ENCODE measurements around the gene KIF7. TPM values are rescaled to one million over a fixed set of nuclear protein-coding genes. Genes with fewer than 3 reads are reported as not detected.

KIF7 gene
- total and polyA plus RNA-seq, 8 donors: 1.7 to 13.9 (median 3.0) TPM; not detected in 1

GRCh38 chr15:89679212-89679611 lies 23.9 kb upstream of the KIF7 start, which contains the start of gene PLIN1:
Gene PLIN1 (minus strand): TSS chr15:89679367. CDS start chr15:89677489, 1,878 bp downstream.
- no peak for TF ChIP-seq POLR2AphosphoS5 (IDR thresholded peaks at IDR 0.05)
- no peak for TF ChIP-seq POLR2A (IDR thresholded peaks at IDR 0.05)
- no peak for TF ChIP-seq EP300 (IDR thresholded peaks at IDR 0.05)
- TF ChIP-seq CTCF (IDR thresholded peaks at IDR 0.05): no peak
- peaks cover 9 to 32% (median 30%) of the 10 kb centered on the region in 4 donors for H3K4me1 ChIP-seq
- H3K27ac ChIP-seq: peak within 1 kb of the TSS in 4 of 5 donors; percentile 63 to 85 (median 74)
- intact Hi-C loops (cut with DNase I; ENCODE audit: low total_unique reads): no loop called here
- no peaks in the 10 kb centered on the region for H3K27me3 ChIP-seq
- WGBS, 5 donors: 93 to 100% (median 94%) methylated on average over 2 of the region's 2 CpGs
- peaks cover 6 to 19% (median 14%) of the 10 kb centered on the region in 4 donors for H3K36me3 ChIP-seq
- DNase-seq: no peak
- H3K4me3 ChIP-seq: no peak within 1 kb of the TSS
- H3K9me3 ChIP-seq: no peaks in the 10 kb centered on the region

GRCh38 chr15:89677381-89677780 lies 22.1 kb upstream of the KIF7 start:
- no peak for DNase-seq
- WGBS, 5 donors: 93 to 100% (median 96%) methylated on average over 1 of the region's 1 CpG
- TF ChIP-seq POLR2AphosphoS5 (IDR thresholded peaks at IDR 0.05): no peak
- TF ChIP-seq POLR2A (IDR thresholded peaks at IDR 0.05): no peak
- TF ChIP-seq CTCF (IDR thresholded peaks at IDR 0.05): no peak
- TF ChIP-seq EP300 (IDR thresholded peaks at IDR 0.05): no peak

GRCh38 chr15:89675606-89676005 lies 20.3 kb upstream of the KIF7 start:
- no peaks in the 10 kb centered on the region for H3K9me3 ChIP-seq
- intact Hi-C loops (cut with DNase I; ENCODE audit: low total_unique reads): no loop called here
- TF ChIP-seq EP300 (IDR thresholded peaks at IDR 0.05): no peak
- no peak for TF ChIP-seq CTCF (IDR thresholded peaks at IDR 0.05)
- no peak for TF ChIP-seq POLR2A (IDR thresholded peaks at IDR 0.05)
- no peak for TF ChIP-seq POLR2AphosphoS5 (IDR thresholded peaks at IDR 0.05)
- no peaks in the 10 kb centered on the region for H3K36me3 ChIP-seq
- H3K27me3 ChIP-seq: no peaks in the 10 kb centered on the region
- peaks cover under 1 to 25% (median 14%) of the 10 kb centered on the region in 4 donors for H3K4me1 ChIP-seq
- no peak overlapping the region for H3K27ac ChIP-seq
- DNase-seq: no peak
- 68 to 90% (median 79%) methylated on average over 6 of the region's 6 CpGs for WGBS, 5 donors
- no peak overlapping the region for H3K4me3 ChIP-seq

More at GRCh38 chr15:89677381-89677780, 22.1 kb upstream of the KIF7 start:
- no peaks in the 10 kb centered on the region for H3K27me3 ChIP-seq
- peaks cover 0 to under 1% (median 0%) of the 10 kb centered on the region in 4 donors for H3K36me3 ChIP-seq
- H3K27ac ChIP-seq: no peak overlapping the region
- peaks cover 9 to 34% (median 30%) of the 10 kb centered on the region in 4 donors for H3K4me1 ChIP-seq
- intact Hi-C loops (cut with DNase I; ENCODE audit: low total_unique reads): no loop called here
- no peaks in the 10 kb centered on the region for H3K9me3 ChIP-seq
- no peak overlapping the region for H3K4me3 ChIP-seq

- Histone ChIP-seq H3K27me3 (no peaks in the 10 kb centered on the region), H3K9me3 (no peaks in the 10 kb centered on the region), H3K4me3 (no peak overlapping the region), H3K36me3 (no peaks in the 10 kb centered on the region), H3K4me1 (peaks cover 0 to 15% (median 3%) of the 10 kb centered on the region in 4 donors), H3K27ac (no peak overlapping the region)
- DNase-seq: no peak
- TF ChIP-seq EP300 (IDR thresholded peaks at IDR 0.05): no peak
- no peak for TF ChIP-seq POLR2A (IDR thresholded peaks at IDR 0.05)
- TF ChIP-seq POLR2AphosphoS5 (IDR thresholded peaks at IDR 0.05): no peak
- no peak for TF ChIP-seq CTCF (IDR thresholded peaks at IDR 0.05)
- intact Hi-C loops (cut with DNase I; ENCODE audit: low total_unique reads): no loop called here
- 79 to 86% (median 82%) methylated on average over 4 of the region's 4 CpGs for WGBS, 5 donors
Measured at GRCh38 chr15:89674526-89674925, 19.3 kb upstream of the KIF7 start.

Data from stomach (tissue), 9 donors.